GM23338 (cell line): ENCODE results near the gene RNF2.

ENCODE experiments used
- EZH2 ChIP-seq: fragments of 200-600 bp; sonication (generic); IDR thresholded peaks from one replicate; pipeline ENCODE4 v1.8.0; 2017; ENCODE audit warnings: antibody characterized with exemption, mild to moderate bottlenecking, low read depth; ENCODE audit not compliant: unreplicated experiment
- EZH2phosphoT487 ChIP-seq: fragments of 200-600 bp; sonication (generic); IDR thresholded peaks from one replicate; pipeline ENCODE4 v1.8.1; 2018; ENCODE audit warnings: antibody characterized with exemption; ENCODE audit not compliant: unreplicated experiment
- POLR2AphosphoS5 ChIP-seq: IDR thresholded peaks from 2 replicates; pipeline ENCODE4 v1.6.1; 2016; ENCODE audit warnings: antibody characterized with exemption, low read depth
- TF ChIP-seq, protein P1 (sequence below): IDR thresholded peaks from one replicate; pipeline ENCODE4 v1.6.1; 2018; ENCODE audit warnings: antibody characterized with exemption; ENCODE audit not compliant: unreplicated experiment
- TF ChIP-seq, protein P2 (sequence below), 2 experiments: fragments of 200-600 bp in 1 of 2; sonication (generic) in 1 of 2; conservative IDR thresholded peaks; 2 replicates each; pipeline versions ENCODE4 v1.5.1 to v1.6.1; 2016 to 2017; ENCODE audit warnings: antibody characterized with exemption in 2 of 2, low read depth in 2 of 2, mild to moderate bottlenecking in 2 of 2, moderate library complexity in 1 of 2

DNA sequence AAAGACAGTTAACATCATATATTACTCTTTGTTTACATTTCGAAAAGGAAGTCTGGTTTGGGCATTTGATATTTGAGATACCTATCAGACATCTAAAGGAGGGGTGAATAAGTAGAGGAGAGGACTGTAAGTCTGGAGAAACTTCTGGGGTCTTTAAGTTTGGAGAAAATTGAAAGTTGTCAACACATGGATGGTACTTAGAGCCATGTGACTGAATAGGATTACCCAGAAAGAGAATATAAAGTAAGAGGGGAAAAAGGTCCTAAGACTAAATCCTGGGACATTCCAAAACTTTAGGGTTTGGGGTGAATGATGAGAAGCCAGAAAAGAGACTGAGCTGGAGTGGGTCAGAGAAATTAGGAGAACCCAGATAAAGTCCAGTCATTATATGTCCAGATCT, 10.1 kb upstream of the RNF2 start:
- TF ChIP-seq, protein P1, sequence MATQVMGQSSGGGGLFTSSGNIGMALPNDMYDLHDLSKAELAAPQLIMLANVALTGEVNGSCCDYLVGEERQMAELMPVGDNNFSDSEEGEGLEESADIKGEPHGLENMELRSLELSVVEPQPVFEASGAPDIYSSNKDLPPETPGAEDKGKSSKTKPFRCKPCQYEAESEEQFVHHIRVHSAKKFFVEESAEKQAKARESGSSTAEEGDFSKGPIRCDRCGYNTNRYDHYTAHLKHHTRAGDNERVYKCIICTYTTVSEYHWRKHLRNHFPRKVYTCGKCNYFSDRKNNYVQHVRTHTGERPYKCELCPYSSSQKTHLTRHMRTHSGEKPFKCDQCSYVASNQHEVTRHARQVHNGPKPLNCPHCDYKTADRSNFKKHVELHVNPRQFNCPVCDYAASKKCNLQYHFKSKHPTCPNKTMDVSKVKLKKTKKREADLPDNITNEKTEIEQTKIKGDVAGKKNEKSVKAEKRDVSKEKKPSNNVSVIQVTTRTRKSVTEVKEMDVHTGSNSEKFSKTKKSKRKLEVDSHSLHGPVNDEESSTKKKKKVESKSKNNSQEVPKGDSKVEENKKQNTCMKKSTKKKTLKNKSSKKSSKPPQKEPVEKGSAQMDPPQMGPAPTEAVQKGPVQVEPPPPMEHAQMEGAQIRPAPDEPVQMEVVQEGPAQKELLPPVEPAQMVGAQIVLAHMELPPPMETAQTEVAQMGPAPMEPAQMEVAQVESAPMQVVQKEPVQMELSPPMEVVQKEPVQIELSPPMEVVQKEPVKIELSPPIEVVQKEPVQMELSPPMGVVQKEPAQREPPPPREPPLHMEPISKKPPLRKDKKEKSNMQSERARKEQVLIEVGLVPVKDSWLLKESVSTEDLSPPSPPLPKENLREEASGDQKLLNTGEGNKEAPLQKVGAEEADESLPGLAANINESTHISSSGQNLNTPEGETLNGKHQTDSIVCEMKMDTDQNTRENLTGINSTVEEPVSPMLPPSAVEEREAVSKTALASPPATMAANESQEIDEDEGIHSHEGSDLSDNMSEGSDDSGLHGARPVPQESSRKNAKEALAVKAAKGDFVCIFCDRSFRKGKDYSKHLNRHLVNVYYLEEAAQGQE, result no peak
- TF ChIP-seq EZH2 (no peak), EZH2phosphoT487 (no peak), POLR2AphosphoS5 (no peak)
- TF ChIP-seq, protein P2, sequence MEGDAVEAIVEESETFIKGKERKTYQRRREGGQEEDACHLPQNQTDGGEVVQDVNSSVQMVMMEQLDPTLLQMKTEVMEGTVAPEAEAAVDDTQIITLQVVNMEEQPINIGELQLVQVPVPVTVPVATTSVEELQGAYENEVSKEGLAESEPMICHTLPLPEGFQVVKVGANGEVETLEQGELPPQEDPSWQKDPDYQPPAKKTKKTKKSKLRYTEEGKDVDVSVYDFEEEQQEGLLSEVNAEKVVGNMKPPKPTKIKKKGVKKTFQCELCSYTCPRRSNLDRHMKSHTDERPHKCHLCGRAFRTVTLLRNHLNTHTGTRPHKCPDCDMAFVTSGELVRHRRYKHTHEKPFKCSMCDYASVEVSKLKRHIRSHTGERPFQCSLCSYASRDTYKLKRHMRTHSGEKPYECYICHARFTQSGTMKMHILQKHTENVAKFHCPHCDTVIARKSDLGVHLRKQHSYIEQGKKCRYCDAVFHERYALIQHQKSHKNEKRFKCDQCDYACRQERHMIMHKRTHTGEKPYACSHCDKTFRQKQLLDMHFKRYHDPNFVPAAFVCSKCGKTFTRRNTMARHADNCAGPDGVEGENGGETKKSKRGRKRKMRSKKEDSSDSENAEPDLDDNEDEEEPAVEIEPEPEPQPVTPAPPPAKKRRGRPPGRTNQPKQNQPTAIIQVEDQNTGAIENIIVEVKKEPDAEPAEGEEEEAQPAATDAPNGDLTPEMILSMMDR (conservative IDR thresholded peaks at IDR 0.05; ENCODE audit: low read depth in 2 of 2), result no peak
